Measurements from ENCODE around the gene STRN3.

Gene STRN3

DNA sequence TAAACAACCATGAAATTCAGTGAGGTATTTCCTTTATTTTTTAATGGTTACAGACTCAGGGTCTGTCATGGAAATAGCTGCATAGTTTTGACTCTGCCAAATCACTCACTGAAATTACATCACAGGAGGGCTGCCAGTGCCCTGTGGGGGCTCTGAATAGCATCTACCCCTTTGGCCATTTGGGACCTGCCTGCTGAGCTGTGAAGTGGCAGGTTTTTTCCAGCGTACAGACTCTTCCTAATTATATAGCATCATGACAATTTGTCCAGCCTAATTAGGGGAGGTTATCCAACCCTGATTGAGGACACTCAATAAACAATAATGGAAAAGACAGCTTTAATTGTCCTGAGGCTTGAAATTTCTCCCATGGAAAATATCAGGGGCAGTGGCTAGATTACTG lies 153.6 kb downstream of the STRN3 start:
- Histone ChIP-seq H3K27ac (ENCODE audit: low read length) (no peak overlapping the region), H3K36me3 (ENCODE audit: control insufficient read depth, low read depth, low read length) (no peaks in the 10 kb centered on the region), H3K27me3 (ENCODE audit: control insufficient read depth, insufficient read depth, low read length) (peaks cover 49% of the 10 kb centered on the region), H3K4me1 (ENCODE audit: control insufficient read depth, low read depth, low read length) (peaks cover 22% of the 10 kb centered on the region), H3K4me3 (ENCODE audit: low read length) (no peak overlapping the region), H3K9ac (ENCODE audit: low read length) (no peak overlapping the region), H3K9me3 (ENCODE audit: control insufficient read depth, low read depth, low read length) (no peaks in the 10 kb centered on the region)

- Histone ChIP-seq H3K4me1 (ENCODE audit: control insufficient read depth, low read depth, low read length) (peaks cover 22% of the 10 kb centered on the region), H3K9ac (ENCODE audit: low read length) (no peak overlapping the region), H3K4me3 (ENCODE audit: low read length) (no peak overlapping the region), H3K36me3 (ENCODE audit: control insufficient read depth, low read depth, low read length) (no peaks in the 10 kb centered on the region), H3K27ac (ENCODE audit: low read length) (no peak overlapping the region), H3K27me3 (ENCODE audit: control insufficient read depth, insufficient read depth, low read length) (peaks cover 25% of the 10 kb centered on the region), H3K9me3 (ENCODE audit: control insufficient read depth, low read depth, low read length) (no peaks in the 10 kb centered on the region)
Measured at GRCh38 chr14:30869551-30870155, 156.5 kb downstream of the STRN3 start.

DNA sequence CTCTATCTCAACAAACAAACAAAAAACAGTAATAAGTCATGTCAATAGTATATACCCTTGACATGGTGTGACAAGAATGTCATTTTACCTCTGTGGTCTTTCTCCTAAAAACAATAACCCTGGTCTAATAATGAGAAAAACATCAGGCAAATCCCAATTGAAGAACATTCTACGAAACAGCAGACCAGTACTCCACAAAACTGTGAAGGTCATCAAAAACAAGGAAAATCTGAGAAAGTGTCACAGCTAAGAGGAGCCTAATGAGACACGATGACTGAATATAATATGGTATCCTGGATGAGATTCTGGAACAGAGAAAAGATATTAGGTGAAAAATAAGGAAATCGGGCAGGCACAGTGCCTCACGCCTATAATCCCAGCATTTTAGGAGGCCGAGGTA lies 157.4 kb downstream of the STRN3 start:
- Histone ChIP-seq H3K9me3 (ENCODE audit: control insufficient read depth, low read depth, low read length) (no peaks in the 10 kb centered on the region), H3K36me3 (ENCODE audit: control insufficient read depth, low read depth, low read length) (no peaks in the 10 kb centered on the region), H3K27ac (ENCODE audit: low read length) (no peak overlapping the region), H3K4me3 (ENCODE audit: low read length) (no peak overlapping the region), H3K9ac (ENCODE audit: low read length) (no peak overlapping the region), H3K4me1 (ENCODE audit: control insufficient read depth, low read depth, low read length) (peaks cover 19% of the 10 kb centered on the region), H3K27me3 (ENCODE audit: control insufficient read depth, insufficient read depth, low read length) (peaks cover 16% of the 10 kb centered on the region)

GRCh38 chr14:30864934-30865333 lies 161.2 kb downstream of the STRN3 start:
- Histone ChIP-seq H3K27ac (ENCODE audit: low read length) (no peak overlapping the region), H3K4me1 (ENCODE audit: control insufficient read depth, low read depth, low read length) (no peaks in the 10 kb centered on the region), H3K27me3 (ENCODE audit: control insufficient read depth, insufficient read depth, low read length) (no peaks in the 10 kb centered on the region), H3K9me3 (ENCODE audit: control insufficient read depth, low read depth, low read length) (no peaks in the 10 kb centered on the region), H3K36me3 (ENCODE audit: control insufficient read depth, low read depth, low read length) (no peaks in the 10 kb centered on the region), H3K4me3 (ENCODE audit: low read length) (no peak overlapping the region), H3K9ac (ENCODE audit: low read length) (no peak overlapping the region)

GRCh38 chr14:30861200-30861599 lies 165.0 kb downstream of the STRN3 start:
- Histone ChIP-seq H3K36me3 (ENCODE audit: control insufficient read depth, low read depth, low read length) (no peaks in the 10 kb centered on the region), H3K27me3 (ENCODE audit: control insufficient read depth, insufficient read depth, low read length) (no peaks in the 10 kb centered on the region), H3K27ac (ENCODE audit: low read length) (no peak overlapping the region), H3K4me1 (ENCODE audit: control insufficient read depth, low read depth, low read length) (no peaks in the 10 kb centered on the region), H3K9ac (ENCODE audit: low read length) (no peak overlapping the region), H3K9me3 (ENCODE audit: control insufficient read depth, low read depth, low read length) (no peaks in the 10 kb centered on the region), H3K4me3 (ENCODE audit: low read length) (no peak overlapping the region)

GRCh38 chr14:30855345-30856037 lies 170.7 kb downstream of the STRN3 start:
- Histone ChIP-seq H3K4me1 (ENCODE audit: control insufficient read depth, low read depth, low read length) (no peaks in the 10 kb centered on the region), H3K27ac (ENCODE audit: low read length) (no peak overlapping the region)

DNA sequence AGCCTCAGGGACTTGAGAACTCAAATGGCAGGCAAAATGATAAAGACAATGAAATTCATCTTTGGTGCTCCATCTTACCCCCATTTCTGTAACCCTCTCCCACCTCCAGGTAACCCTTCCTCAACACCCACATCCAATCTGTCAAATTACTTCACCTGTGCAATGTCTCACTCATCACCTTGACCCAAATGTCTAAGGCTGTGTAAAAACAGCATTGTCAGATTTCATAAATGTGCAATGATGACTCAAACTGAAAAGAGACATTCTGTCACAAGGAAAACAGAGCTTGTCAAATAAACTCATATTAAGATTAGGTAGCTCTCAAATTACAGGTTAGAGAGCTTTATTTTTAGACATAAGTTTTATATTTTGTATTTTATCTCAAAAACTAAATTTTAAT lies 171.7 kb downstream of the STRN3 start:
- Histone ChIP-seq H3K27ac (ENCODE audit: low read length) (no peak overlapping the region), H3K4me3 (ENCODE audit: low read length) (no peak overlapping the region), H3K36me3 (ENCODE audit: control insufficient read depth, low read depth, low read length) (no peaks in the 10 kb centered on the region), H3K27me3 (ENCODE audit: control insufficient read depth, insufficient read depth, low read length) (no peaks in the 10 kb centered on the region), H3K9ac (ENCODE audit: low read length) (no peak overlapping the region), H3K4me1 (ENCODE audit: control insufficient read depth, low read depth, low read length) (no peaks in the 10 kb centered on the region), H3K9me3 (ENCODE audit: control insufficient read depth, low read depth, low read length) (no peaks in the 10 kb centered on the region)

More at GRCh38 chr14:30855345-30856037, 170.7 kb downstream of the STRN3 start:
- Histone ChIP-seq H3K27me3 (ENCODE audit: control insufficient read depth, insufficient read depth, low read length) (no peaks in the 10 kb centered on the region), H3K9me3 (ENCODE audit: control insufficient read depth, low read depth, low read length) (no peaks in the 10 kb centered on the region), H3K9ac (ENCODE audit: low read length) (no peak overlapping the region), H3K4me3 (ENCODE audit: low read length) (no peak overlapping the region), H3K36me3 (ENCODE audit: control insufficient read depth, low read depth, low read length) (no peaks in the 10 kb centered on the region)

DNA sequence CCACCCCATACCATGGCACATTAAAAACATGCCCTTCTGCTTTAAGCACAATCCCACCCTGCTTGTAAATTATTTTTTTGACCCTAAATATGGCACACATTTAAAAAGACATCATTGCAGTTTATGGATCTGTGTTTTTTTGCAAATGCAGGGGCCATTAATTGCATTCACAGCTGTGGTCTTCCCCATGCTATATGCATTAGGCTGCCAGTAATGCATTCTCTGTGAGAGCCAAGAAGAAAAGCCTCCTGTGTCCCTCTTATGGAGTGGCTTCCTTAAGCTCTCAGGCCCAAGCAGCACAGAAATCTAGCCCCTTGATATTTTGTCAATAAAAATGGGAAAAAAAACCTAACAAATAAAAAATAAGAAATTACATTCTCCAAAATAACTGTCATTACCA lies 172.2 kb downstream of the STRN3 start:
- H3K9ac ChIP-seq (ENCODE audit: low read length): no peak overlapping the region
- H3K27ac ChIP-seq (ENCODE audit: low read length): no peak overlapping the region
- no peaks in the 10 kb centered on the region for H3K4me1 ChIP-seq (ENCODE audit: control insufficient read depth, low read depth, low read length)
- no peaks in the 10 kb centered on the region for H3K27me3 ChIP-seq (ENCODE audit: control insufficient read depth, insufficient read depth, low read length)
- H3K9me3 ChIP-seq (ENCODE audit: control insufficient read depth, low read depth, low read length): no peaks in the 10 kb centered on the region
- H3K36me3 ChIP-seq (ENCODE audit: control insufficient read depth, low read depth, low read length): no peaks in the 10 kb centered on the region
- H3K4me3 ChIP-seq (ENCODE audit: low read length): no peak overlapping the region

- Histone ChIP-seq H3K9me3 (ENCODE audit: control insufficient read depth, low read depth, low read length) (no peaks in the 10 kb centered on the region), H3K4me3 (ENCODE audit: low read length) (no peak overlapping the region), H3K4me1 (ENCODE audit: control insufficient read depth, low read depth, low read length) (no peaks in the 10 kb centered on the region), H3K27ac (ENCODE audit: low read length) (no peak overlapping the region), H3K27me3 (ENCODE audit: control insufficient read depth, insufficient read depth, low read length) (no peaks in the 10 kb centered on the region), H3K9ac (ENCODE audit: low read length) (no peak overlapping the region), H3K36me3 (ENCODE audit: control insufficient read depth, low read depth, low read length) (no peaks in the 10 kb centered on the region)
Measured at GRCh38 chr14:30849983-30850382, 176.2 kb downstream of the STRN3 start.

- H3K27ac ChIP-seq (ENCODE audit: low read length): no peak overlapping the region
- no peak overlapping the region for H3K4me3 ChIP-seq (ENCODE audit: low read length)
- H3K4me1 ChIP-seq (ENCODE audit: control insufficient read depth, low read depth, low read length): no peaks in the 10 kb centered on the region
- no peaks in the 10 kb centered on the region for H3K27me3 ChIP-seq (ENCODE audit: control insufficient read depth, insufficient read depth, low read length)
- no peak overlapping the region for H3K9ac ChIP-seq (ENCODE audit: low read length)
- no peaks in the 10 kb centered on the region for H3K36me3 ChIP-seq (ENCODE audit: control insufficient read depth, low read depth, low read length)
- no peaks in the 10 kb centered on the region for H3K9me3 ChIP-seq (ENCODE audit: control insufficient read depth, low read depth, low read length)
Measured at GRCh38 chr14:30849354-30849753, 176.8 kb downstream of the STRN3 start.

- Histone ChIP-seq H3K36me3 (ENCODE audit: control insufficient read depth, low read depth, low read length) (no peaks in the 10 kb centered on the region), H3K27me3 (ENCODE audit: control insufficient read depth, insufficient read depth, low read length) (no peaks in the 10 kb centered on the region), H3K4me3 (ENCODE audit: low read length) (no peak overlapping the region), H3K4me1 (ENCODE audit: control insufficient read depth, low read depth, low read length) (no peaks in the 10 kb centered on the region), H3K27ac (ENCODE audit: low read length) (no peak overlapping the region), H3K9me3 (ENCODE audit: control insufficient read depth, low read depth, low read length) (no peaks in the 10 kb centered on the region), H3K9ac (ENCODE audit: low read length) (no peak overlapping the region)
Measured at GRCh38 chr14:30848449-30849240, 177.5 kb downstream of the STRN3 start.

Data from iPS-18a (cell line).